Fibroblast of mammary gland (primary cell): ENCODE measurements around the gene SH3BP4.

Experiments
- DNase-seq: peaks from one replicate; pipeline ENCODE4 v3.0.0-alpha.2; 2010; ENCODE audit warnings: low read depth
- H3K4me3 ChIP-seq: 2 replicates; pipeline ENCODE4 v1.5.1; 2011; ENCODE audit warnings: low read depth, mild to moderate bottlenecking, low read length, moderate library complexity; ENCODE audit not compliant: control insufficient read depth
- TF ChIP-seq, protein P1 (sequence below): conservative IDR thresholded peaks from 2 replicates; pipeline ENCODE4 v1.5.1; 2011; ENCODE audit warnings: low read depth, low read length, inconsistent platforms; ENCODE audit not compliant: control insufficient read depth, insufficient read depth

The SH3BP4 gene

DNA sequence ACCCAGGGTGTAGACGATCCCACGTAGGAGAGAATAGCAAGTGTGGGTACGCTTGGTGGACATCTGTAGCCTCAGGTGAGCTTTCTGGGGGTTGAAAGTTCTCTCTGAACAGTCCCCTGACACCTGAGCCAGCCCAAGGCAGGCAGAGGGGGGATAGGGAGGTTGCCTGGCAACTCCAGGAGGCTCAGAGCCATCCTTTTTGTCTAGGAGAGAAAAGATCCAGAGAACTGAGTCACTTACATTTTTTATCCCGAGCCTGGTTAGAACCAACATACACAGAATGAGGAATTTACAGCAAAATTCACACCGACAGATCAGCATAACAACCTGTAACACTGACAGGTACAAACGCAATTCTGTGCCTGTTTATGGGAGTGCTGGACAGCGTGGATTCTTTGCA lies 113.2 kb downstream of the SH3BP4 start:
- TF ChIP-seq, protein P1, sequence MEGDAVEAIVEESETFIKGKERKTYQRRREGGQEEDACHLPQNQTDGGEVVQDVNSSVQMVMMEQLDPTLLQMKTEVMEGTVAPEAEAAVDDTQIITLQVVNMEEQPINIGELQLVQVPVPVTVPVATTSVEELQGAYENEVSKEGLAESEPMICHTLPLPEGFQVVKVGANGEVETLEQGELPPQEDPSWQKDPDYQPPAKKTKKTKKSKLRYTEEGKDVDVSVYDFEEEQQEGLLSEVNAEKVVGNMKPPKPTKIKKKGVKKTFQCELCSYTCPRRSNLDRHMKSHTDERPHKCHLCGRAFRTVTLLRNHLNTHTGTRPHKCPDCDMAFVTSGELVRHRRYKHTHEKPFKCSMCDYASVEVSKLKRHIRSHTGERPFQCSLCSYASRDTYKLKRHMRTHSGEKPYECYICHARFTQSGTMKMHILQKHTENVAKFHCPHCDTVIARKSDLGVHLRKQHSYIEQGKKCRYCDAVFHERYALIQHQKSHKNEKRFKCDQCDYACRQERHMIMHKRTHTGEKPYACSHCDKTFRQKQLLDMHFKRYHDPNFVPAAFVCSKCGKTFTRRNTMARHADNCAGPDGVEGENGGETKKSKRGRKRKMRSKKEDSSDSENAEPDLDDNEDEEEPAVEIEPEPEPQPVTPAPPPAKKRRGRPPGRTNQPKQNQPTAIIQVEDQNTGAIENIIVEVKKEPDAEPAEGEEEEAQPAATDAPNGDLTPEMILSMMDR: no peak
- no peak for DNase-seq
- no peak overlapping the region for H3K4me3 ChIP-seq

DNA sequence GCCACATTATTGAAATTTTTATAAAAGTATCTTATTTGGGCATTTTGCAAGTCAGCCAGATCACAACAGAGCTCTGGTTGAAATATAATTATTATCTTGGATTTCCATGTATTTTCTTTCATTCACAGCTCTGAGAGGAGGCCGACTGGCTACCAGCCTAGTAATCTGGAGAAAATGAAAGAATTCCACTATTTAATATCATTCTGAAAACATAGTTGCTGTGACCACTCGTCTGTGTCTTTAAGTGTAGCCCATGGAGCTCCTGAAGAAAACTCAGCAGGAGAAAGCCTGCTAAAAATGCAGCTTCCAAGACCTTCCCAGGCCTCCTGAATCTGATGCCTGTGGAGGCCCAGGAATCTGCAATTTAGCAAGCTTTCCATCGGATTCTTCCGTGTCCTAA lies 114.7 kb downstream of the SH3BP4 start:
- TF ChIP-seq, protein P1: no peak
- no peak overlapping the region for H3K4me3 ChIP-seq
- no peak for DNase-seq

DNA sequence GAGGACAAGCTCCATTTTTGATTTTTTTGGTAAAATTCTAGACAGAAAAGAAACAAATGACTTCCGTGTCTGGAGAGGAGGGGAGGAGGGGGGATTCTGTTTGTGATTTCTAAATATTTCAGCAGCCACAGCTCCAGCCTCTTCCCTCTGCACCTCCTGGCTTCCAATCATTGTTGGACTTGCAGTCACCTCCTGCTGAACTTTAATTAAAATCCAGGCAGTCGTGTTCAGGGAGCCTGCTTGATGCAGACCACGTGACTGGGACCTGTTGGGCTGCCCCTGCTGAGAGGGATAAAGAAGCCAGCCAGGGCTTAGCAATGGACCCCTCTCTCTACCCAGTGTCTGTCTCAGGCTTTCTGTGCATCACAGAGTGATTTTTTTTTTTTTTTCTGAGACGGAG lies 115.1 kb downstream of the SH3BP4 start:
- TF ChIP-seq, protein P1: no peak
- DNase-seq: no peak
- H3K4me3 ChIP-seq: no peak overlapping the region

GRCh38 chr2:235068701-235069100 lies 116.9 kb downstream of the SH3BP4 start:
- TF ChIP-seq, protein P1: no peak
- DNase-seq: no peak
- no peak overlapping the region for H3K4me3 ChIP-seq

GRCh38 chr2:235070063-235070706 lies 118.4 kb downstream of the SH3BP4 start:
- TF ChIP-seq, protein P1: no peak
- DNase-seq: no peak
- no peak overlapping the region for H3K4me3 ChIP-seq

- no peak for DNase-seq
- TF ChIP-seq, protein P1: no peak
- no peak overlapping the region for H3K4me3 ChIP-seq
Measured at GRCh38 chr2:235073868-235074413, 122.1 kb downstream of the SH3BP4 start.
